ENCODE data around the gene GID8.

GID8 gene

DNA sequence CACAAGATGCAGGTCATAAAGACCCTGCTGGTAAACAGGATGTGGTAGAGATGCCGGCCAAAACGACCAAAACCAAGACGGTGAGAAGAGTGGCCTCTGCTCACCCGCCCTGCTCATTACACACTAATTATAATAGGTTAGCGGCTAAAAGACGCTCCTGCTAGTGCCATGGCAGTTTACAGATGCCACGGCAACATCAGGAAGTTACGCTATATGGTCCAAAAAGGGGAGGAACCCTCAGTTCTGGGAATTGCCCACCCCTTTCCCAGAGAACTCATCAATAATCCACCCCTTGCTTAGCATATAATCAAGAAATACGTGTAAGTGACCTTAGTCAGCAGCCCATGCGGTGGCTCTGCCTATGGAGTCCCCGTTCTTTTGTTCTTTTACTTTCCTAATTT is 51.3 kb downstream of the GID8 start:
- no peak for DNase-seq

- no peak for DNase-seq
These were observed 52.4 kb downstream of the GID8 start for GRCh38 chr20:62990306-62990825.

- DNase-seq, result no peak
These were observed 53.4 kb downstream of the GID8 start for GRCh38 chr20:62991196-62991807.

DNA sequence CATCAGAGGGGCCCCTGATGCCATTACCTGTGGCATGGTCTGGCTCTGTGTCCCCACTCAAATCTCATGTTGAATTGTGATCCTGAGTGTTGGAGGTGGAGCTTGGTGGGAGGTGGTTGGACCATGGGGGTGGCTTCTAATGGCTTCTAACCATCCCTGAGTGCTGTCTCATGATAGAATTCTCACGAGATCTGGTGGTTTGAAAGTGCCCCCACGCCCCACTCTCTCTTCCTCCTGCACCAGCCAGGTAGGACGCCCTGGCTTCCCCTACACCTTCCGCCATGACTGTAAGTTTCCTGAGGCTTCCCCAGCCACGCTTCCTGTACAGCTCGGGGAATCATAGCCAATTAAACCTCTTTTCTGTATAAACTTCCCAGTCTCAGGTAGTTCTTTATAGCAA is 53.9 kb downstream of the GID8 start:
- DNase-seq, result no peak

- no peak for DNase-seq
These were observed 56.0 kb downstream of the GID8 start for GRCh38 chr20:62993856-62994494.

GRCh38 chr20:62994869-62995281 is 56.9 kb downstream of the GID8 start:
- no peak for DNase-seq

- DNase-seq, result no peak
These were observed 57.5 kb downstream of the GID8 start for GRCh38 chr20:62995481-62995880.

DNA sequence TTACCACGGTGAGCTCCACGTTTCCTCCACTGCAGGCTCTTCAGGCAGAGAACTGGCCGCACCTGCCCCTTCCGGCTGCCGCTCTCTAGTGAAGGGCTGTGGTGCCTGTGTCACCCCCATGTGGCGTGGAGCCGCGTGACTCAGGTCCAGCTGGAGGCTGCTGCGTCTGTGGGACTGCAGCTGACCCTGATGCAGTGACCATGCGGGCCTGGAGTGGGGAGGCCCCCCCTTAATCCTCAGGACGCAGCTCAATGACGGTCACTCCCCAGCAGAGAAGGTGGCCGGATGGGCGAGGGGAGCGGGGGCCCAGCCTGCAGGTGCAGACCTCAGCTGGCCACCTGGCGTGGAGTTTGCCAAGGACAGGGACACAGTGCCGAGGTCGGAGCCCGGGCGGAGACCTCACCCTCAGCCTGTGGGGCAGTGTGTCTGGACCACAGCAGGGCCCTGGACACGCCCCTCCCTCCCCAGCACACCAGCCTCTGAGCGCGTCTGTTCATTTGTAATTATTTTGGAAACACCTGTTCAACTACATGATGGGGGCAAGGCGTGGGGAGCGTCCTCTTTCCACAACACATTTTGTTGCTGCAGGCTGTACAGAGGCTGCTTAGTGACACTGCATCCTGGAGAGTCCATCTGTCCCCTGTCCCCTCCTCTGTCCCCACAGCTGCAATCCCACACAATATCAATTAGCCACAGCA is 58.1 kb downstream of the GID8 start:
- no peak for DNase-seq

DNA sequence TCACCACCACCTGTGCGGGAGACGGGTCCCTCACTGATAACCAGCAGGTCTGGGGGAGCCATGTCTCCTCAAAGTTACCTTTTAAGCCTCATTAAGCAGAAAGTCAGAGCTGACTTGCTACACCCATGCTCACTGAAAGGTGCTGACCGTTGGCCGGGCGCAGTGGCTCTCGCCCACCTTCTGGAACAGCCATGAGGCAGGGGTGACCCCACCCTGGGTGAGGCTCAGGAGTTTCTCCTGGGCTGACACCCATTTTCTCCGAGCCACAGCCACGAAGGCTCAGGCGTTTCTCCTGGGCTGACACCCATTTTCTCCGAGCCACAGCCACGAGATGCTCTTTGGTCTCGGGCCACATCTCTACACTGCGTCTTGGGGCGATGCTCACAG is 58.6 kb downstream of the GID8 start:
- no peak for DNase-seq

DNA sequence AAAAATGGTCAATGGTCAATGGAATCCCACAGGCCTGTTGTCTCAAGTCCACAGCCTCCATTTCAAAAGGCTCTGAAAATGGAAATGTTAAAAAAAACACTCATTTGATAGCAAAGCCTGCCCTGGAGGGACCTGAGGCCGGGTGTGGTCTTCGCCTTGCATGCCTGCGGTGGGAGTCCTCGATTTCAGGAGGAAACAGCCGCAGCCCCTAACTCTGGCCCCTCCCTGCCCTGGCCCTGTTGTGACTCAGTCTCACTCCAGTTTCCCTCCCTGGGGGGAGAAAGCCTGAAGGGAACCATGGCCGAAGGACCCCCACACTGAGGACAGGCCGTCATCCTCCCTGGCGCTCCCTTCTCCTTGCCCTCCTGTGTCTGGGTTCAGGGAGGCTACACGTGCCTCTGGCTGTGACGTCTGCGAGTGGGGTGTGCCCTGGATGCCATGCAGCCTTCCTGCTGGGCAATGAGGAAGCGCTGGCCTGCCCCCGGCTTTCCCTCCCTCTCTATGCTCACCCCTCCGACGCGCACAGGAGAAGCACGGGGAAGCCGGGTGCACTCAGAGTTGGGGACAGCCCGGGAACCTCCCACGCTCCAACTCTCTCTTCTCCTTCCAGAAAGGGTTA is 59.6 kb downstream of the GID8 start:
- no peak for DNase-seq

All from CD4-positive, alpha-beta T cell treated with Interleukin-4 for 1 hour (primary cell).